ENCODE results near the gene MYL4. TPM values are rescaled to one million over a fixed set of nuclear protein-coding genes. Genes with fewer than 3 reads are reported as not detected.

MYL4 gene
- total RNA-seq, 1 donor from 2014 or later: 0.86 TPM

DNA sequence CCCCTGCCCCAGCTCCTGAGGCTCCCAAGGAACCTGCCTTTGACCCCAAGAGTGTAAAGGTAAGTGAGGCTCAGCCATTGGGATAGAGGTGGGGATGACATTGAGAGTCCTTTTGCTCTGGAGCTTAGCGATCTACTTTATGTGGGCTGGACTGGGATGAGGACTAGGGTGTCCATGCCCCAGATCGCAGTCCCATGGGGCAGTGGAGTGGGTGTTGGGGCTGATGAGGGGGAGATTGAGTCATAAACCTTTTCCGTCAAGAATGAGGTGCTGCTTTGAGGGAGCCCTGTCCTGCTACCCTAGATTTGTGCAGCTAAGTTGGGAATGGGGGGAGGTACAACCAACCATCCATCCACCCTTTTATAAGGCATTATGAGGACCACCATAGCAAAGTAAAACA, 351 bp downstream of the MYL4 start:
- H3K9me3 Mint-ChIP-seq (ENCODE audit: low read depth): no peaks in the 10 kb centered on the region
- DNase-seq (ENCODE audit: low spot score, unreplicated experiment): no peak
- peaks cover 4% of the 10 kb centered on the region for H3K4me1 Mint-ChIP-seq (ENCODE audit: low read depth)
- peaks cover 11% of the 10 kb centered on the region for H3K27me3 Mint-ChIP-seq
- no peak overlapping the region for H3K4me3 Mint-ChIP-seq (ENCODE audit: low read depth)
- TF ChIP-seq, protein P1, sequence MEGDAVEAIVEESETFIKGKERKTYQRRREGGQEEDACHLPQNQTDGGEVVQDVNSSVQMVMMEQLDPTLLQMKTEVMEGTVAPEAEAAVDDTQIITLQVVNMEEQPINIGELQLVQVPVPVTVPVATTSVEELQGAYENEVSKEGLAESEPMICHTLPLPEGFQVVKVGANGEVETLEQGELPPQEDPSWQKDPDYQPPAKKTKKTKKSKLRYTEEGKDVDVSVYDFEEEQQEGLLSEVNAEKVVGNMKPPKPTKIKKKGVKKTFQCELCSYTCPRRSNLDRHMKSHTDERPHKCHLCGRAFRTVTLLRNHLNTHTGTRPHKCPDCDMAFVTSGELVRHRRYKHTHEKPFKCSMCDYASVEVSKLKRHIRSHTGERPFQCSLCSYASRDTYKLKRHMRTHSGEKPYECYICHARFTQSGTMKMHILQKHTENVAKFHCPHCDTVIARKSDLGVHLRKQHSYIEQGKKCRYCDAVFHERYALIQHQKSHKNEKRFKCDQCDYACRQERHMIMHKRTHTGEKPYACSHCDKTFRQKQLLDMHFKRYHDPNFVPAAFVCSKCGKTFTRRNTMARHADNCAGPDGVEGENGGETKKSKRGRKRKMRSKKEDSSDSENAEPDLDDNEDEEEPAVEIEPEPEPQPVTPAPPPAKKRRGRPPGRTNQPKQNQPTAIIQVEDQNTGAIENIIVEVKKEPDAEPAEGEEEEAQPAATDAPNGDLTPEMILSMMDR (IDR thresholded peaks at IDR 0.05; ENCODE audit: unreplicated experiment): no peak
- H3K27ac Mint-ChIP-seq: no peak overlapping the region
- no peaks in the 10 kb centered on the region for H3K36me3 Mint-ChIP-seq (ENCODE audit: insufficient read depth)

DNA sequence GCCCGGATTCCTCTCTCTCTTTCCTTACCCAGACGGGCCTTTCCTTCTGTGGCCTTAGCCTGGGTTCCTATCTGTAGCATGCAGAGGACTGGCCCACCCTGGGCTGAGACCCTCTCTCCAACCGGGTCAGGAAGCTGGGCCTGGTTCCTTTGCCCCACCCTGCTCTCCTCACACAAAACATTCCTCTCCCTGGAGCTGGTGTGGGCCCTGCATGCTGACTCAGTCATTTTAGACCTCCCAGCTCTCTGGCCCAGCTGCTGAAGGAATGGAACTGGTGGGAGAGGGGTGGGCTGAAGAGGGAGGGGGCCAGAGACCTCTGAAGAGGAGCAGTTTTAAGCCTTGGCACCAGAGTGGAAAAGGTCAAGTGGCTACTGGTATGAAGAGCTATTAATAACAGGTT, 957 bp downstream of the MYL4 start:
- TF ChIP-seq, protein P1 (IDR thresholded peaks at IDR 0.05; ENCODE audit: unreplicated experiment): no peak
- Mint-ChIP-seq H3K4me3 (ENCODE audit: low read depth) (no peak overlapping the region), H3K9me3 (ENCODE audit: low read depth) (no peaks in the 10 kb centered on the region), H3K27me3 (peaks cover 10% of the 10 kb centered on the region), H3K4me1 (ENCODE audit: low read depth) (peaks cover 4% of the 10 kb centered on the region), H3K27ac (no peak overlapping the region), H3K36me3 (ENCODE audit: insufficient read depth) (no peaks in the 10 kb centered on the region)
- DNase-seq (ENCODE audit: low spot score, unreplicated experiment): no peak

DNA sequence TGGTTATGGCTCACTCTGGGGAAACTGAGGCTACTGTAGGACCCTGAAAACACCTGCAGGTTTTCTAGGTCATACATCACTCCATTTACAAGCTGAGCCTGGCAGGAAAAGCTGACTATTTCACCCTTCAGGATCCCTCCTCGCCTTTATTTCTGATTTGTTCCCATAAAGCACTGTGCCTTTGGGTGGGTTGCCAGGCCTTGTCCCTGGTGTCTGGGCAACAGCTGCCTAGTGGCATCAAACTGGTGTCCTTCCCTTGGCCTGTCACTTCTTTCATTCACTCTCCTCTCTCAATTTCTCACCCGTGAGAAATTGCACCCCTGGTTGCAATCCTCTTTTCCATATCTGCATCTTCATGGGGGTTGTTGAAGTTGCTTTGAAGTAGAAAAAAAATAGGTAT, 1.6 kb downstream of the MYL4 start:
- Mint-ChIP-seq H3K27me3 (peaks cover 8% of the 10 kb centered on the region), H3K9me3 (ENCODE audit: low read depth) (no peaks in the 10 kb centered on the region), H3K36me3 (ENCODE audit: insufficient read depth) (no peaks in the 10 kb centered on the region), H3K4me3 (ENCODE audit: low read depth) (no peak overlapping the region), H3K27ac (no peak overlapping the region), H3K4me1 (ENCODE audit: low read depth) (peaks cover under 1% of the 10 kb centered on the region)
- TF ChIP-seq, protein P1 (IDR thresholded peaks at IDR 0.05; ENCODE audit: unreplicated experiment): no peak
- DNase-seq (ENCODE audit: low spot score, unreplicated experiment): no peak

DNA sequence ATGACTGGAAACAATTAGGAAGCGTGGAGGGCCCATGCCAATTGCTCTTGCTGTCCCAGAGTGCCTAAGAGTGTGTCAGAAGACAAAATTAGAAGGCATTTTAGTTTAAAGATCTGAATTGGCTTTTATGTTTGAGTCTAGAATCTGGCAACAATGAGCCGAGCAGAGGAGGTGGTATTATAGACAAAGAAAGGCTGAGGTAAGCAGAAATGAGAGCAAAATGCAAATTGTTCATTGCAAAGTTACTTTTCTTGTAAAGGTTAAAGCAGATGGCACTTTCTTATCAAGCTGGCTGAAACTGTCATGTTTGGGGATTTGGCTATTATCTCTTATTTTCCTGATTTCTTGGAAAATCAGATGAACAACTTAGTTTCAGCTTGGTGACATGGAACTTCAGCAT, 3.3 kb downstream of the MYL4 start:
- no peak for DNase-seq (ENCODE audit: low spot score, unreplicated experiment)
- Mint-ChIP-seq H3K4me3 (ENCODE audit: low read depth) (no peak overlapping the region), H3K27me3 (peaks cover 3% of the 10 kb centered on the region), H3K36me3 (ENCODE audit: insufficient read depth) (no peaks in the 10 kb centered on the region), H3K9me3 (ENCODE audit: low read depth) (no peaks in the 10 kb centered on the region), H3K4me1 (ENCODE audit: low read depth) (no peaks in the 10 kb centered on the region), H3K27ac (no peak overlapping the region)
- TF ChIP-seq, protein P1 (IDR thresholded peaks at IDR 0.05; ENCODE audit: unreplicated experiment): no peak

DNA sequence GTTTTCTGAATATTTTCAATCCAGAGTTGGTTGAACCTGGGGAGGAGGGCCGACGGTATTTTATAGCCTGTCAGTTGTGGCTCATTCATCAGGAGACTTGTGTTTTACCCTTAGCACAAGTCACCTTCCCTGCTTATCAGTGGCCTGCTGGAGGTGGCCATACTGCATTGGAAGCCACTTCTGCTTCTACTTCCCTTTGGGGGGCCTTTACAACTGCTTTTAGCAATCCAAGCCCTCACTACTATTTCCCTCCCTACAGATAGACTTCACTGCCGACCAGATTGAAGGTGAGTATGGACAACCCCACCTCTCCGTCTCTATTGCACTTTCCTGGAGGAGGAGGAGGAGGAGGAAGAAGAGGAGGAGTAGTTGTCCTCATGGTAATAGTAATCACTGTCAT, 4.4 kb downstream of the MYL4 start:
- H3K4me1 Mint-ChIP-seq (ENCODE audit: low read depth): peaks cover under 1% of the 10 kb centered on the region
- no peaks in the 10 kb centered on the region for H3K36me3 Mint-ChIP-seq (ENCODE audit: insufficient read depth)
- H3K4me3 Mint-ChIP-seq (ENCODE audit: low read depth): no peak overlapping the region
- H3K27ac Mint-ChIP-seq: no peak overlapping the region
- H3K9me3 Mint-ChIP-seq (ENCODE audit: low read depth): no peaks in the 10 kb centered on the region
- no peak for DNase-seq (ENCODE audit: low spot score, unreplicated experiment)
- H3K27me3 Mint-ChIP-seq: peaks cover 3% of the 10 kb centered on the region
- TF ChIP-seq, protein P1 (IDR thresholded peaks at IDR 0.05; ENCODE audit: unreplicated experiment): no peak
